Activated CD8-positive, alpha-beta memory T cell treated with anti-CD3 and anti-CD28 coated beads for 36 hours (primary cell): ENCODE results near the gene PHKB. TPM values are rescaled to one million over a fixed set of nuclear protein-coding genes. Genes with fewer than 3 reads are reported as not detected.
"Not testable (repeated sequence)": the region's sequence is repeated elsewhere in the genome, so short reads cannot be mapped to it uniquely, and the experiment has no call there.

Experiments used
- CTCF ChIA-PET: fragments of 350-600 bp; sonication (Branson Sonifier 250); formaldehyde crosslinking; loops from one replicate; lab custom pipeline; 2021; ENCODE audit warnings: antibody characterized with exemption; lab: Charles Lee
- POLR2A ChIA-PET: fragments of 350-600 bp; sonication (Branson Sonifier 250); formaldehyde crosslinking; loops from one replicate; lab custom pipeline; 2021; ENCODE audit warnings: antibody characterized with exemption; lab: Charles Lee
- total RNA-seq, 2 experiments: library from RNA; stranded (reverse); gene quantifications; one replicate each; pipeline ENCODE4 v1.2.3, GENCODE V29; 2021

Gene PHKB
- total RNA-seq = 10 to 100 TPM; 21.5 to 26.5 TPM

DNA sequence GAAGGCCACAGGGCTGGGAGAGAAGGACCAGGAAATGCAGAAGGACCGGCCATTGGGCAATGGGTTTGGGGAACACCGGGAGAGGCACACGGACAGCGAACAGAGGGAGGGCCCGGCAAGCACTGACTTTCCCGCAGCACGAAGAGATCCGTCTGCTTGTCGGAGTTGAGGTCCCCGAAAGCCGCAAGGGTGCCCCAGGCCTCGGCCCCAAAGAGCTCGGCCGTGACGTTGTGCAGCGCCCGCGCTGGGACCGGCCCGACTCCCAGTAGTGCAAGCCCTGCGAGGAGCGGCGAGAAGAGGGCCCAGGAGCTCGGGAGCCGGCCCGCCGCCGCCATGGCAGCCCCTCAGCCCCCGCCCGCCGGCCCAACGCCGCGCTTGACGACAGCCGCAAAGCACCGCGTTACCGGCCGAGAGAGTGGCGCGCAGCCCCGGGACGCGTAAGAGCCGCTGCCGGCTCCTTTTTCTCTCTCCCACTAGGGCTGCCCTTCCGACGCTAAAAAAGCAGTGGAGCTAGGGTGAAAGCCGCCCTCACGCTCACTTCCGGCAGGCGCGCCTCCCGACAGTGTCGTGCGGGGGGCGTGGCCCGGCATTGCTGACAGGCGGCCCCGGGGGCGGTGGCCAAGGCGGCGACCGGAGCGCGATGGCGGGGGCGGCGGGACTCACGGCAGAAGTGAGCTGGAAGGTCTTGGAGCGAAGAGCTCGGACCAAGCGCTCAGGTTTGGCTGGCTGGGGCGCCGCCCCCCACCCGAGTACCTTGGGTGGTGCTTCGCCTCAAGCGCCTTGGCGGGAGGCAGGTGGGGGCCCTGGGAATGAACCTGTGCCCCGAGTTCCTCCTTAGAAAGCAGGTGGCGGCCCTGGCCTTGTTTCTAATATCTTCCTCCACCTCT, at the start of gene PHKB, which contains the start of gene ITFG1:
Gene PHKB, plus strand, starts transcription at position 621 of the 887 bp plus-strand sequence. Its CDS starts 20 bp downstream, at position 641.
Gene ITFG1, minus strand, starts transcription at position 353 of the 887 bp plus-strand sequence. Its CDS starts 18 bp downstream, at position 335.
- POLR2A ChIA-PET = interaction anchor here (0.6 to 1.5 kb wide), 5 partner anchors 10 to 489 kb away, joined by 3 to 5 read pairs (median 4); partner anchors contain the start of gene NETO2

DNA sequence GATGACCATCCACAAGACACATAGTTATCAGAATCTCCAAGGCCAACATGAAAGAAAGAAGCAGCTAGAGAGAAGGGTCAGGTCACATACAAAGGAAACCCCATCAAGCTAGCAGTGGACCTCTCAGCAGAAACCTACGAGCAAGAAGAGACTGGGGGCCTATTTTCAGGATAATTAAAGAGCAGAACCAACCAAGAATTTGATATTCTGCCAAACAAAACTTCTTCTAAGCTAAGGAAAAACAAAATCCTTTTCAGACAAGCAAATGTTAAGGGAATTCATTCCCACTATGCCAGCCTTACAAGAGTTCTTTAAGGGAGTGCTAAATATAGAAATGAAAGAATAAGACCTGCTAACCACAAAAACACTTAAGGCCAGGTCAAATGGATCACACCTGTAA, 48.1 kb upstream of the PHKB start:
- CTCF ChIA-PET = no interaction called here

More for the DNA sequence above, at the start of gene PHKB, which contains the start of gene ITFG1:
- CTCF ChIA-PET = interaction anchor here (1.1 to 1.4 kb wide), 4 partner anchors 317 to 1162 kb away, joined by 3 to 5 read pairs (median 4); partner anchors contain the start of gene NETO2

DNA sequence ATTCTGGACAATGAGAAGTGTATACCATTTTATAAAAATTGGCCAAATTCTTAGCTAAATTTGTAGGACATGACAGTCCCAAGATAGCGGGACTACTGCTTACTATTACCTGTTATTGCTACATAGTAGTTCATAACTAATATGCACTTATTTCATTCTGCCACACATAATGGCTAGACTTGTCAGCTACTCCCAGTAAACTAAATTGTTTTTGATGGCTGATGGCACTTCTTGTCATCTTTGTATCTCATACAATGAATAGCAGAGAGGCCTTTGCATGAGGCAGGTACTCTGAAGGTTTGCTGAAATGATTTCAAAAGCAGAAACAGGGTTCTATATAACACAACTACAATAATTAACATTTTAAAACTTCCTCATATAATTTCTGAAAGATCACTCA, 44.3 kb upstream of the PHKB start:
- ChIA-PET POLR2A (no interaction called here), CTCF (no interaction called here)

More for the DNA sequence above, 48.1 kb upstream of the PHKB start:
- POLR2A ChIA-PET = no interaction called here

DNA sequence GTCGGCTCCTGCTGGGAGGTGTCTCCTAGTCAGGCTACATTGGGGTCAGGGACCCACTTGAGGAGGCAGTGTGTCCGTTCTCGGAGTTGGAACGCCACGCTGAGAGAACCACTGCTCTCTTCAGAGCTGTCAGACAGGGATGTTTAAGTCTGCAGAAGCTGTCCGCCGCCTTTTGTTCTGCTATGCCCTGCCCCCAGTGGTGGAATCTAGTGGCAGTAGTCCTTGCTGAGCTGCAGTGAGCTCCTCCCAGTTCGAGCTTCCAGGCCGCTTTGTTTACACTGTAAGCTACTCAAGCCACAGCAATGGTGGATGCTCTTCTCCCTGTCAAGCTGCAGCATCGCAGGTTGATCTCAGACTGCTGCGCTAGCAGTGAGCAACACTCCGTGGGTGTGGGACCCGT, 36.3 kb upstream of the PHKB start:
- CTCF ChIA-PET = no interaction called here
- POLR2A ChIA-PET = interaction anchor here (0.6 to 0.7 kb wide), 2 partner anchors 165 to 551 kb away, joined by 5 to 10 read pairs; no protein-coding TSS in a partner anchor

DNA sequence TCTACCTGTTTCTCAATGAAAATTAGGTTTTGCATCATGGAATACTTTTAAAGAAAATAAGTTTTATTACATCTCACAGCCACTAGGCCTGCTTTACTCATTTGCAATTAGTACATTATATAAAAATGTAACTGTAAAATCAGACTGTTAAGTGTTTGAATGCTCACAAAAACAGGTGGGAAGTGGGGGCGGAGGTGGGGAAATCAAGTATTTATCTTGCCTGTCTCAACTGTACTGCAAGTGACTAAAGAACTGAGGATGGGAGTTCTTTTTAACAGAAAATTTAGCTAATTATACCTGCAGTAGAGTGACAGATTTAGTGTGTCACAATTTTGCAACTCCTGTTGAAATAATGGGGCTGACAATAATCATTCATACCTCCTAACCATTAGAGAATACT, 34.3 kb upstream of the PHKB start:
- ChIA-PET CTCF (no interaction called here), POLR2A (no interaction called here)

DNA sequence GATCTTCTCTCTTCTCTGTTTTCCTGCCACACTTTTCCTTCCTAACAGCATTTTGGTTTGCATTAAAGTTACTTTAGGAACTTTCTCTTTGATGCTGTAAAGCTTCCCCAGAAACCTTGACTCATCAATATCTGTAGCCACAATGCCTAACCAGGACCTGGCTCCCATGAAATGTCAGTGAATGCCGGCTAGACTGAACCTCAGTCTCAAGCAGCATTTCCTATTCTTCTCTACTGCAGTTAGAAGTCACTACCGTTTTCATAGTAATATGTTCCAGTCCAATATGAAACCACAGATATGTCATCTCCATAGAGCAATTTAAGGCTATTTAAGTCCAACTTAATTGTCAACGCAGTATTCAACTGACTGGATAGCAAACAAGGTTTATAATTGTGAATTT, 29.2 kb upstream of the PHKB start:
- CTCF ChIA-PET = no interaction called here
- POLR2A ChIA-PET = no interaction called here

DNA sequence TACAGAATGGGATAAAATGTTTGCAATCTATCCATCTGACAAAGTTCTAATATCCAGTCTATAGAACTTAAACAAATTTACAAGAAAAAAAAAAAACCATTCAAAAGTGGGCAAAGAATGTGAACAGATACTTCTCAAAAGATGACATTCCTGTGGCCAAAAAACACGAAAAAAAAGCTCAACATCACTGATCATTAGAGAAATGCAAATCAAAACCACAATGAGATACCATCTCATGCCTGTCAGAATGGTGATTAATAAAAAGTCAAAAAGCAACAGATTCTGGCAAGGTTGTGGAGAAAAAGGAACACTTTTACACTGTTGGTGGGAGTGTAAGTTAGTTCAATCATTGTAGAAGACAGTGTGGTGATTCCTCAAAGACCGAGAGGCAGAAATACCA, 26.9 kb upstream of the PHKB start:
- POLR2A ChIA-PET, CTCF ChIA-PET: not testable (repeated sequence)

DNA sequence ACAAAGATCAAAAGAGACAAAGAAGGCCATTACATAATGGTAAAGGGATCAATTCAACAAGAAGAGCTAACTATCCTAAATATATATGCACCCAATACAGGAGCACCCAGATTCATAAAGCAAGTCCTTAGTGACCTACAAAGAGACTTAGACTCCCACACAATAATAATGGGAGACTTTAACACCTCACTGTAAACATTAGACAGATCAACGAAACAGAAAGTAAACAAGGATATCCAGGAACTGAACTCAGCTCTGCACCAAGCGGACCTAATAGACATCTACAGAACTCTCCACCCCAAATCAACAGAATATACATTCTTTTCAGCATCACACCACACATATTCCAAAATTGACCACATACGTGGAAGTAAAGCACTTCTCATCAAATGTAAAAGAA, 21.1 kb upstream of the PHKB start:
- CTCF ChIA-PET, POLR2A ChIA-PET: not testable (repeated sequence)

DNA sequence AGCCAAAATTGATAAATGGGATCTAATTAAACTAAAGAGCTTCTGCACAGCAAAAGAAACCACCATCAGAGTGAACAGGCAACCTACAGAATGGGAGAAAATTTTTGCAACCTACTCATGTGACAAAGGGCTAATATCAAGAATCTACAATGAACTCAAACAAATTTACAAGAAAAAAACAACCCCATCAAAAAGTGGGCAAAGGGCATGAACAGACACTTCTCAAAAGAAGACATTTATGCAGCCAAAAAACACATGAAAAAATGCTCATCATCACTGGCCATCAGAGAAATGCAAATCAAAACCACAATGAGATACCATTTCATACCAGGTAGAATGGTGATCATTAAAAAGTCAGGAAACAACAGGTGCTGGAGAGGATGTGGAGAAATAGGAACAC, 18.2 kb upstream of the PHKB start:
- POLR2A ChIA-PET, CTCF ChIA-PET: not testable (repeated sequence)

DNA sequence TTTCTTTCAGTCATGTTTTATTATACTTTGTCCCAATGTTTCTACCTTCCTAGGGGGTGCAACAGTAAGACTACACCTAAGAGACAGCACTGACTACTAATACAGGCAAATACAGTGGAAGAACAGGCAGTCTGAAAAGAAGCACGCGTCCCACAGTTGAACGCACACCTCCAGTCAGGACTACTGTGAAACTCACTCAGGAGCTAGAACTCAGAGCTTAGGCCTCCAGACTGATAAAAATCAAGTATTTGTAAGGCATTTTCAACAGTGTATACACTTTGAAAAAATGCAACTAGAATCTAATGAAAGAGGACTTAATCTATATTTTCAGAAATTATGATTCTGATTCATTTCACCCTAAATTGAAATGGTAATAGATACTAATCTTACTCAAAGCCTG, 14.7 kb upstream of the PHKB start:
- ChIA-PET CTCF (no interaction called here), POLR2A (no interaction called here)

DNA sequence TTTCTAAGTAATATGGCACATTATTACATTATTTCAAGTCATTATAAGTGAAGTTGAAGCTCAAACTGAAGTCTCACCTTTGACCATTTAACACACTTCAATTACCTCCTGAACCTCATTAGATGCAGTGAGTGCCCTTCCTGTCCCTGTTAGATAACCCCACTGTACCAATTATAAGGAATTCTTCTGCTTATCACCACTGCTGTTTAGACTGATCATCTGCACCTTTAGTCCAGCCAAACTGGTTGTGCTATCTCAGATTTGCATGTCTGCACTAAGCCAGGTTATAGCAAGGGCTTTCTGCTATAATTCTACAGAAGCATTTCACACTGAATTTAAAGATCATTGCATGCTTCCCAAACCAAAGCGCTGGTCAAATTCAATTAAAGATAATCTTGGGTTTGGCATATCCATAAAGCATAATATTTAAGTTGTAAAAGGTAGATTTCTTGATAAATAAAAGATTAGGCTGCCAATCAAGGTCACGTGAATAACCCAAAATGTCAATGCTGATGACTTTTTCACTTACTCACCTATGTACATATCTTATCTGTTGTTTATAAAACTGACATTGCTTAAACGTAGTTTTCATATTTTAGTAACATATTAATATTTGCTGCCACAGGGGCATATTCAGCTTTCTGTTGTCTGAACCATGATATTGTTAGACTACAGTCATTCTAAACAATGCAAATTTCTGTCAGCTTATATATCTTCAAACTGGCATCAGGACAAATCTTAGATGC, 12.1 kb upstream of the PHKB start:
- CTCF ChIA-PET = no interaction called here
- POLR2A ChIA-PET = no interaction called here

DNA sequence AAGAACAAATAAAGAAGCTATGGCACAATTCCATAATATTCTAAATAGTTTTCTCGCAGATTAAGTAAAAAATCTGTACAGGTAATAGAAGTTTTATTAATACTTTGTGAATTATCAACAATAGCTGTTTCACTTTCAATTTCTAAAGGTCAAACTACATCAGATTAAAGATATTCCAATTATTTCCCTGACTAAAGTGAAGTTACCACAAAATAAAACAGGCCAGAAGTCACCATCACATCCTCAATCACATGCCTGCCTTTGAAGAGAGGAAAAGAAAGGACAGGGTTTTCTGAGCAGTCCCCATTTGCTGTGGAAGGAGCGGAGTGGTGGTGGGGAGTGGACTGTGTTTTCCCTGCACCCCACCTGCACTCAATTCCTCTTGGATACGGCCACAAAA, 11.3 kb upstream of the PHKB start:
- POLR2A ChIA-PET = no interaction called here
- CTCF ChIA-PET = interaction anchor here (0.6 kb wide), 1 partner anchor 248 kb away, joined by 3 read pairs; no protein-coding TSS in a partner anchor

DNA sequence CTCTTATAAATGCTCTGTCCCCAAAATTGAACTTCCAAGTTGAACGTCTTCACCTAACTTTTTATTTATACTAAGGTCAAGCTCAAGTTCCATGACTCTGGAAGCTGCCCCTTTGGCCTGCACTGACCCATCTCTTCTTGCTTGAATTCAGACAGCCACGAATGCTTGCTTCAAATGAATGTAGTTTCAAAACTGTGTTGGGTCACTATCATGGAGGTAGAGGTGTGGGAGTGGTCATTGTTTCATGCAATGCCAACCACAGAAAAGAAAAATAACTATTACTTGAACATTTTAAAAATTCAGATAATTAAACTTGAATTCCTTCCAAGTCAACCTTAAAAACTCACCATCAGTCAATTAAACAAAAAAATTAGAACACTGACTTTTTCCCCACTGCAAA, 2.8 kb upstream of the PHKB start:
- ChIA-PET CTCF (no interaction called here), POLR2A (no interaction called here)

DNA sequence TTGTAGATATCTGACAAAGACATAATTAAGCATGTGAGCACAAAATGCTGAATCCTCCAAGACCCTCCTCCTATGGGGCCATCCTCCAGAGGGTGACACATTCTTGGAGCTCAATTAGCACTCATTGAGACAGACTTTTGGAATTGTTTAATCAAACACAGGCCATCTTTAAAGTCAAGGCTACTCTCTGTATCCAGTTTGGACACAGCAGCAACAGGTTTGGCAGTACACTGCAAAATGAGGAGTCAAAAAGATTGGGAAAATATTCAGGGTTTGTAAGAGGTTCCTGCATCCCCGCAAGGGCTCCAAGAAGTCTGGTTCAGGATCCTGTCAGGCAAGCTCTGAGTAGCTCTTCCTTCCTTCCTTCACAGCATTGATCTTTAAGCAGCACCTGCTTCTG, 1.5 kb upstream of the PHKB start:
- ChIA-PET POLR2A (interaction anchor here (1.3 kb wide), 1 partner anchor 315 kb away, joined by 3 read pairs; the partner anchor contains the start of gene NETO2), CTCF (no interaction called here)

DNA sequence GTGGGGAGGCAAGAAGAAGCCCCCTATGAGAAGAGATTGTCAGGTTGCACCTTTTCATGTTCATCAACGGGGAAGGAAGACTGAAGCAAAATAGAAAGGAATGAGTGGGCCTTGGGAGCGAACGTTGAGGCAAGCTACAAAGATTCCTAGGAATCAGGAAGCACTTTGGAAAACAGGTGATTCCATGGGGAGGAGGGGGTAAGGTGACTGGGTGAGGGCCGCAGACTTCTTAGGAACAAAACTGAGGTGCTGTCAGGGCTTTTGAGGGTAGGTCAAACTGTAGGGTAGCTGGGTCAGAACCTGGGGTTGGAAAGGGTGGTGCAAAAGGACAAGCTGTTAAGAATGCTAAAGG, 796 bp upstream of the PHKB start:
- ChIA-PET CTCF (interaction anchor here (1.3 kb wide), 1 partner anchor 316 kb away, joined by 4 read pairs; the partner anchor contains the start of gene NETO2), POLR2A (interaction anchor here (1.3 to 1.5 kb wide), 3 partner anchors 9 to 488 kb away, joined by 3 to 5 read pairs (median 4); partner anchors contain the start of gene NETO2)

DNA sequence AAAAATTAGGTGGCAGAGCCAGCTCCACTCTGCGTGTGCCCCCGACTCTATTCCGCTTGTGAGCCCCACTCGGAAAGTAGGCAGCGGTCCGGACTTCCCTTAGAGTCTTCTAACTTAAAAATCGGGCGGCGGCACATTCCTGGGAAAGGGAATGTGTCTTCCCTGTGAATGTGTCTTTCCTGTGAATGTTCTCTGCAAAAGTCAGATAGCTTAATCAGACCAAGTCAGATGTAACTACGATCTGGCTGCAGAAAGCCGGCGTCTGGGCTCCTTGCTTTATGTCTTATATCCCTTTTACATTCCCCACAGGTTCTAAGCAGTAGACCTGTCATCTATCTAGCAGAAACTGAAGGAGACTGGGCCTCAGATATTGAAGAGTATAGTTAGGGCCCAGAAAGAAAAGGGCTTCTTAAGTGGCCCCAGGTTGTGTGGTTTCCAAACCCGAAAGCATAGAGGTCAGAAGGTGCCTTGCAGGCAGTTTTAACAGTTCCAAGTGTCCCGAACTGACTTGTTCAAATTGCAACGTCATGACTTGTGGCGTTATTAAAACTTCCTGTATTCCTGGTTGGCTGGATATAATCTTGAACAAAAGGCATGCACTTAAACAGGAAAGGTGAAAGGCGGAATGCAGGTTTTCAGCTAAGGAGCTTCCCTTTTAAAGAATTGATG, 601 bp downstream of the PHKB start:
- ChIA-PET CTCF (interaction anchor here (1.1 to 1.4 kb wide), 3 partner anchors 320 to 1161 kb away, joined by 3 to 5 read pairs (median 3); no protein-coding TSS in a partner anchor), POLR2A (interaction anchor here (0.6 to 1.5 kb wide), 4 partner anchors 10 to 489 kb away, joined by 4 to 5 read pairs (median 4); partner anchors contain the start of gene NETO2)

DNA sequence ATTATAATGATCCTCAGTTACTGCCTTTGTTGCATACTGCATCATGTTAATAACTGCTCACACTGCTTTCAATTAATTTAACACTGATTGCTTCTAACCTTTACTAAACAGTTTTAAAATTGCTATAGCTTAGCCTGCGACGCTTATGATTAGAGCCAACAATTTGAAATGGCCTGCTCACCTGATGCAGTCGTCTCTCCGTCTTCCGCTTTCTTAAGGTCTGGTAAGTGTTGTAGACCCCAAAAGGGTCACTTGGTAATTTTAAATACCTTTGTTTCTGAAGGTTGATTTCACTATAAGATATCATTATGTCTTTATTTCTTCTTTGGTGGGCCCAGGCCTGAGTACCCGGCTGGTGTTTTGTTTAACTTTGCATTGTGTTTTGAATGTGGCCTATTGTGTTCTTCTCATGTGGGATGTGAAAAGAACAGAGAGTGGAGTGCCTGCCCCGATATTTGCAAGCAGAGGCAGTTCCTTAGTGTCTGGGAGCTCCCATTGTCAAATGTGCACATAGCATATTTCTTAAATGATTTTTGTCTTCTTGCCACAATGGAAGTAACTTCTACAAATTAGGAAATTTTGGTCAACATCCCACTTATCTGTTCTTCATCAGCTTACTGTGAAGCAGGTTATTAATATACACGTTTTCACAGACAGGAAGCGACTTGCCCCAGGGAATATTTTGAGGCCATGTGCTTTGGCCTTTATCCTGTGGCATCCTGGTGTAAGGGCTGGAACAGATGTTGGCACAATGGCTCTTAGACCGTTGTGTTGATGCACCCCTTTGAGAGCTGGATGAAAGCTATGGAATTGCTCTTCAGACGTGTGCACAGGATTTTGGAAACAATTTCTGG, 2.9 kb downstream of the PHKB start:
- POLR2A ChIA-PET = no interaction called here
- CTCF ChIA-PET = interaction anchor here (0.6 kb wide), 1 partner anchor 676 kb away, joined by 6 read pairs; no protein-coding TSS in a partner anchor
